Rectal smooth muscle tissue (tissue), 1 donor: Measurements from ENCODE around the gene NARS2.
A peak's percentile ranks its signal among the peaks of the same experiment; 100 is the strongest.

Source experiments
- H3K27ac ChIP-seq: one replicate; pipeline ENCODE4 v1.7.0; 2013; ENCODE audit warnings: low read depth, low read length, inconsistent platforms
- H3K27me3 ChIP-seq: one replicate; pipeline ENCODE4 v1.7.0; 2013; ENCODE audit warnings: low read length; ENCODE audit not compliant: control insufficient read depth, insufficient read depth
- H3K36me3 ChIP-seq: one replicate; pipeline ENCODE4 v1.7.0; 2013; ENCODE audit warnings: low read length; ENCODE audit not compliant: control insufficient read depth, insufficient read depth
- H3K4me1 ChIP-seq: one replicate; pipeline ENCODE4 v1.7.0; 2013; ENCODE audit warnings: low read length; ENCODE audit not compliant: control insufficient read depth, insufficient read depth
- H3K4me3 ChIP-seq: one replicate; pipeline ENCODE4 v1.7.0; 2013; ENCODE audit warnings: low read length
- H3K9ac ChIP-seq: one replicate; pipeline ENCODE4 v1.7.0; 2013; ENCODE audit warnings: low read length

The NARS2 gene

DNA sequence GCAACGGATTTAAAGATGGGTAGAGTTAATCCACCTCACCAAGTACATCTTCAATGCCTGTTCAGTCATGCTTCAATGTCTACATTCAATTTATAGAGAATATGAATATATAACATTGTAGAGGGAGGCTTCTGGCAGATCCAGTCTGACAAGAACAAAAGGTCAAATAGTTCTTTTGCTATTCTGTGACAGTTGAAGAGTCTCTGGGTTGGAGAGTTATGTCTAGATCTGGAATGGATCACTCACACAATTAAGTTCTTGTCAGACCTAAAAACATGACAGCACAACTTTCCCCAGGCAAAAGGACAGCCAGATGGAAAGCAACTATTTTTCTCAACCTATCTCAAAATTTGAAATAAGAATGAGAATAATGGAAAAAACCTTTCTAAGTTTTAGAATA is 141.7 kb downstream of the NARS2 start:
- Histone ChIP-seq H3K36me3 (no peaks in the 10 kb centered on the region), H3K9ac (no peak overlapping the region), H3K4me1 (no peaks in the 10 kb centered on the region), H3K4me3 (no peak overlapping the region), H3K27ac (no peak overlapping the region), H3K27me3 (no peaks in the 10 kb centered on the region)

DNA sequence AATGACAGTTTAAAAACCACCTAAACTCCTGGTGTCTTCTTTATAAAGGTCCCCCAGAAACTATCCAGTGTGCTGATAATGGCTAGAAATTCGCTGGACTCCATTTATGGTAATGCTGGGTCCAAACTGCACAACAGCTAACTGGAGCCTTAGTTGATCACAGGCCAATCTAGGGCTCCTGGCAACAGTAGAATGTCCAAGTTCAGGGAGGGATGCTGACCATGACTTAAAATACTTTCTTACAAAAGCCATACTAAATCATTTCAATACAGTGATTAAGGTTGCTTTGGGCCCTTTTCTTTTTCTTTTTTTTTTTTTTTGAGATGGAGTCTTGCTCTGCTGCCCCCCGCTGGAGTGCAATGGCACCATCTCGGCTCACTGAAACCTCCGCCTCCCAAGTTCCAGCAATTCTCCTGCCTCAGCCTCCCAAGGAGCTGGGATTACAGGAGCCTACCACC is 142.6 kb downstream of the NARS2 start:
- no peak overlapping the region for H3K9ac ChIP-seq

GRCh38 chr11:78429660-78430059 is 145.0 kb downstream of the NARS2 start:
- no peak overlapping the region for H3K27ac ChIP-seq

More for the DNA sequence above, 142.6 kb downstream of the NARS2 start:
- H3K4me1 ChIP-seq, result no peaks in the 10 kb centered on the region
- no peaks in the 10 kb centered on the region for H3K27me3 ChIP-seq
- H3K4me3 ChIP-seq, result no peak overlapping the region
- no peaks in the 10 kb centered on the region for H3K36me3 ChIP-seq
- H3K27ac ChIP-seq, result no peak overlapping the region

GRCh38 chr11:78429209-78429608 is 145.5 kb downstream of the NARS2 start:
- Histone ChIP-seq H3K9ac (no peak overlapping the region), H3K4me3 (no peak overlapping the region), H3K36me3 (no peaks in the 10 kb centered on the region), H3K4me1 (no peaks in the 10 kb centered on the region), H3K27me3 (no peaks in the 10 kb centered on the region), H3K27ac (no peak overlapping the region)

More at GRCh38 chr11:78429660-78430059, 145.0 kb downstream of the NARS2 start:
- Histone ChIP-seq H3K4me3 (no peak overlapping the region), H3K27me3 (no peaks in the 10 kb centered on the region), H3K9ac (no peak overlapping the region), H3K4me1 (no peaks in the 10 kb centered on the region), H3K36me3 (no peaks in the 10 kb centered on the region)

DNA sequence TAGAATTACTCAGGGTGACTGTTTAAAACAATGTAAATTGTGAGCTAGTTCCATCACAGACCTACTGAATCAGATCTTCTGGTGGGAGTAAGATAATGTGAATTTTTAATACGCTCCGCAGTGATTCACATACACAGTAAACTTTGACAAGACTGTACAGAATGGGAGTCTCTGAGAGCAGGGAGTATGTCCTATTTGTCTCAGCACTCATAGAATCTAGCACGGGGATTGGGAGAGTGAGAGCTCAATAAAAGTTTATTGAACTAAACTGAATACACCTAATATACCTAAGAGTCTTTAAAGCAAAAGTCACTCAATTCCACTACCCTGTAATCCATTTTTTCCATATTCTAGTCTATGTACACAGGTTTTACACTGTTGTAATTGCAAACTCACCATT is 145.9 kb downstream of the NARS2 start:
- no peak overlapping the region for H3K9ac ChIP-seq
- no peaks in the 10 kb centered on the region for H3K4me1 ChIP-seq
- H3K27me3 ChIP-seq, result no peaks in the 10 kb centered on the region
- no peak overlapping the region for H3K27ac ChIP-seq
- H3K36me3 ChIP-seq, result no peaks in the 10 kb centered on the region
- H3K4me3 ChIP-seq, result no peak overlapping the region

GRCh38 chr11:78428266-78428636 is 146.4 kb downstream of the NARS2 start:
- Histone ChIP-seq H3K4me3 (no peak overlapping the region), H3K27me3 (no peaks in the 10 kb centered on the region), H3K36me3 (no peaks in the 10 kb centered on the region), H3K9ac (no peak overlapping the region), H3K4me1 (no peaks in the 10 kb centered on the region), H3K27ac (no peak overlapping the region)

DNA sequence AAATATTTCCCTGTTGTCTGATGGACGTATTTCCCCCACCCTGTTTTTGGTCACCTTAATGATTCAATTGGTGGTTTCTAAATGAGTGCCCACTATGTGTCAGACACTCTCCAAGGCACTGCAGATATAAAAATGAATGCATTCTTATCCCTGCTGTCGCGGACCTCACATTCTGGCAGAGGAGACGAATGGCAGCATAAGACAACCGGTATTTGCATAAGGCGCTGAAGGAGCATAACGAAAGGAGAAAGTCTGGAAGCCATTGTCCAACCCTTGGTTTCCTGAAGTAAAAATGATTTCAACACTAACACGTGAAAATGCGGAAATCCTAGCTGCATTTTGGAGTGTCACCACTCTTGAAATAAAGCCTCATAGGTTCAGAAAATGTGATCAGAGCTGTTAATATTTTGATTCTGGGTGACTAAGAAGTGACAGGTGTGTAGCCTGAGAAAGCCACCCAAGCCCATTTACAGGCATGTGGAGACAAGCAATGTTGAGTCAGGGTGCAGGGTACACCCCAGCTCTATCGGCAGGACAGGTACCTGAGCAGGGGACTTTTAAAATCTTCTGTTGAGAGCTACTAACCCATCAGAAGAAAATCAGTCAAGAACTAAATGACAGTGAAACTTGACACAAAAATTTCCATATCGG is 146.9 kb downstream of the NARS2 start:
- Histone ChIP-seq H3K36me3 (no peaks in the 10 kb centered on the region), H3K4me3 (no peak overlapping the region)

GRCh38 chr11:78426845-78427244 is 147.8 kb downstream of the NARS2 start:
- Histone ChIP-seq H3K27ac (no peak overlapping the region), H3K36me3 (no peaks in the 10 kb centered on the region), H3K4me1 (no peaks in the 10 kb centered on the region), H3K27me3 (no peaks in the 10 kb centered on the region), H3K4me3 (no peak overlapping the region), H3K9ac (no peak overlapping the region)

More for the DNA sequence above, 146.9 kb downstream of the NARS2 start:
- Histone ChIP-seq H3K27ac (no peak overlapping the region), H3K4me1 (no peaks in the 10 kb centered on the region), H3K9ac (no peak overlapping the region), H3K27me3 (no peaks in the 10 kb centered on the region)

DNA sequence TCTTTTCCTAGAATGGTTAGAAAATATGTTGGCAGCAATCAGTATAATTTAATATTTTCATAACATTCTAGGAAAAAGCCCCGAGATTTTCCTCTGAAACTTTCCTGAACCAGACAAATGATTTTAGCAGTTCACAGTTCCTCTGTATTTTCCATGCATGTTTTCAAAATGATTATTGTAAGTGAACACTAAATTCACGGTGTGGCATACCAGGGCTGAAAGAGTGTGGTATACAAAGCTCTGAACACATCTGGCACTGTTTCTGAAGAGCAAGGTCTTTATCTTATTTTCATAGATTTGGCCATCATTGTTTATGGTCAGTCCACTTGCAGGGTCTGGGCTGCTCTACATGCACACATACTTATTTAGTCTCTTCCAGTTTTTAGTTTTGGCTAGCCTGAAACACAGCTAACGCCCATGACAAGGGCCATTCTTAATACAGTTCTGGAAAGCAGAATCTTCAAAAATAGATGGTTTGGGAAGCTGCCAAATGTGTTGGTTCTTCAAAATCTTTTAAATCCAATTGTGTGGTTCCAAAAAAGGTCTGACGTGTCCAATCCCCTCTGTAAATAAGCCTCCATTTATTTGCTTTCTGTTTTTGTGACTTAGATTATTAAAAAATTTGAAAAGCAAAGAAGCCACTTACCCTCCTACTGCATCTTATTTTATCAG is 149.1 kb downstream of the NARS2 start:
- H3K27me3 ChIP-seq, result no peaks in the 10 kb centered on the region
- H3K27ac ChIP-seq, result no peak overlapping the region
- no peak overlapping the region for H3K9ac ChIP-seq
- no peak overlapping the region for H3K4me3 ChIP-seq
- H3K36me3 ChIP-seq, result no peaks in the 10 kb centered on the region
- H3K4me1 ChIP-seq, result peaks cover 2% of the 10 kb centered on the region

DNA sequence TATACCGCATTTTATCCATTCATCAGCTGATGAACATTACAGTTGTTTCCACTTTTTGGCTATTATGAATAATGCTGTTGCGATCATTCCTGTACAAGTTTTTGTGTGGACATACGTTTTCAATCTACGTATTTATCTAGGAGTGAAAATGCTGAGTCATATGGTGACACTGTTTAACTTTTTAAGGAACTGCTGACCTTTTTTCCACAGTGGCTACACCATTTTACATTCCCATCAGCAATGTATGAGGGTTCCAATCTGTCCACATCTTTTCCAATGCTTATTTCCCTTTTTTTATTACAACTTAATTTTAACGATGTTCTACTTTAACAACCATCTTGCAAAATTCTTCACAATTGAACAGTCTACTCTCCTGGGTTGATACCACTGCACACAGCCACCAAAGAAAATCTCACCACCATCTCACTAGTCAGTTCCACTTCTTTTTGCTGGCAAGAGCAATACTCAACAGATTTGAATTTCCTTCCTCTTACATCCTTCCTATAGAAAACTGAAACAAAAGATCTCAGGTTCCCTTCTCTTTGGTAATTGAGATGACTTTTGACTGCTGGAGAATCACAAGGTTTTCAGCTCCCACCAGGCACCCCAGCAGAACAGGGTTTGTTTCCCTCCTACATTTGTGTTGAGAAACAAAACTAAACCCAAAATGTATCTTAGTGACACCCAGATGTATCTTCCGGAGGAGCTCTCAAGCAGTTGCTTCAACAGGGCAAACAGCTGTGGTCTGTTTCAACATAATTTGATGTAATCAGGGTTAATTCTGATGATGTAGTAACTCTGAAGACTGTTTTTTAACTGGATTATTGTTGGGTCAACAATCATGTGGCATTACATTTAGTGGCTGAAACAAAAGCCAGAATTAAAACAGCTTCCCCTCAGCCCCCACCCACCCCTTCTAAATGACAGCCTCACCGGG is 150.1 kb downstream of the NARS2 start:
- no peak overlapping the region for H3K27ac ChIP-seq

DNA sequence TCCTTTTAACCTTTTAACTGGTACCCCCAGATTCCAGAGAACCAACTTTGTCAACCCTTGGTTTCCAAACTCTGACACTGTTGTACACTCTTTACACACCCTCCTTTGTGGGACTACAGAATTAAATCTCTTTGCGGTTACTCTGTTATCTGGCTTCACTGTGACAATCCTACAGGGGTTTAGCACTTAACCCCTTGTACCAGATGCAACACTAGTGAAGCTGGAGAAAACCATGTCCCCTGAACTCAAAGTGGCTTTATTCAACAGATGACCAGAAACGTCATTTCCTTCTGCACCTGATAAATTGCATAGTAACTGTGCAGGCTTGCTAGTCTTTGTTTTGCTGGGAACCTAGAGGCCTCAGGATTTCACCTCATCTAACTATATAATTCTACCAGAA is 151.4 kb downstream of the NARS2 start:
- peaks cover 5% of the 10 kb centered on the region for H3K4me1 ChIP-seq
- H3K36me3 ChIP-seq, result no peaks in the 10 kb centered on the region
- H3K27ac ChIP-seq, result no peak overlapping the region
- H3K9ac ChIP-seq, result no peak overlapping the region
- no peaks in the 10 kb centered on the region for H3K27me3 ChIP-seq
- no peak overlapping the region for H3K4me3 ChIP-seq

More for the DNA sequence above, 150.1 kb downstream of the NARS2 start:
- no peaks in the 10 kb centered on the region for H3K36me3 ChIP-seq
- H3K9ac ChIP-seq, result no peak overlapping the region
- peaks cover 2% of the 10 kb centered on the region for H3K4me1 ChIP-seq
- no peaks in the 10 kb centered on the region for H3K27me3 ChIP-seq
- no peak overlapping the region for H3K4me3 ChIP-seq

DNA sequence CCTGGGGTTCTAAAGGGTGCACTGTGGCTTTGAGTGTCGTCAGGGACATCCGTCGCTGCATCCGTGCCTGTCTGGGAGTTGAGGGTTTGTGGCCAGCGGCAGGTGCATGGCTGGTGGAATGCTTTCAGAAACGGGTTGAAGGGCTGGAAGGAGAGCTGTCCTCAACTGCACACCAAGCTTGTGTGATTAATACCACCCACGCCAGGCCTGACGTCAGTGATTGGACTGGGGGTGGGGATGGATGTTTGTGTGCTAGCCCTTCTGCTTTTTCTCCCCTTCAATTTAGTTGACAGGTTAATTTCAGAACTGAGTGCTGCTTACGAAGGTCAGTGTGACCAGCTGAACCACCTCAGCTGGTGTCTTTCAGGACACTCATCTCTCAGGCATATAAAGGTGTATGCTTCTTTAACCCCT is 153.9 kb downstream of the NARS2 start:
- peaks cover 5% of the 10 kb centered on the region for H3K4me1 ChIP-seq

More for the DNA sequence above, 153.9 kb downstream of the NARS2 start:
- no peaks in the 10 kb centered on the region for H3K27me3 ChIP-seq
- peak overlapping the region; percentile 41 for H3K4me3 ChIP-seq
- no peak overlapping the region for H3K27ac ChIP-seq
- H3K36me3 ChIP-seq, result no peaks in the 10 kb centered on the region
- no peak overlapping the region for H3K9ac ChIP-seq
